Measurements from ENCODE around the gene RUFY4.

DNA sequence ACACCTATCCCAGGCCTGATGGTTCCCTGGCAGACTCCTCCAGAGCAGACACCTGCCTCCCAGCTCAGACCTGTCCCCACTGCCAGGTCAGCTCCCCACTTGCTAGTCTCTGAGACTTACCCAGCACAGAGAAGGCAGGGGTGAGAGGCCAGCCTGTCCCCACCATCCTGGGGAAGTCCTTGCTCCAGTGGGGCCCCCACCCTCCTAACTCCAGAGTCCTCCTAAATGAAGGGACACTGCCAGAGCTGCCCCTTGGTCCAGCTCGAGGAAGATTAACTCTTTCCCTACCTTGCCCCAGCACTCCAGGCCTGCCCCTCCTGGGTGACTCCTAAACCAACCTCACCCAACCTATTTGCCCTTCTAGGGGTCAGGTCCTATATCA lies 35.9 kb upstream of the RUFY4 start:
- TF ChIP-seq CTCF (conservative IDR thresholded peaks at IDR 0.05; ENCODE audit: low read length): no peak
- no peak for TF ChIP-seq EZH2phosphoT487 (IDR thresholded peaks at IDR 0.05; ENCODE audit: borderline replicate concordance)
